Retinal pigment epithelial cell (primary cell): ENCODE data around the gene OLFM3.

Source experiments
- DNase-seq: peaks from one replicate; pipeline ENCODE4 v3.0.0-alpha.2; 2010; ENCODE audit warnings: low read depth
- H3K4me3 ChIP-seq: 2 replicates; pipeline ENCODE4 v1.5.1; 2011; ENCODE audit warnings: mild to moderate bottlenecking, low read length, control low read depth, moderate library complexity
- TF ChIP-seq, protein P1 (sequence below): conservative IDR thresholded peaks from 2 replicates; pipeline ENCODE4 v1.5.1; 2011; ENCODE audit warnings: low read depth, low read length, control low read depth, inconsistent platforms

Gene OLFM3

GRCh38 chr1:101993710-101994109 lies 3.0 kb downstream of the OLFM3 start:
- H3K4me3 ChIP-seq: no peak overlapping the region
- no peak for DNase-seq
- TF ChIP-seq, protein P1, sequence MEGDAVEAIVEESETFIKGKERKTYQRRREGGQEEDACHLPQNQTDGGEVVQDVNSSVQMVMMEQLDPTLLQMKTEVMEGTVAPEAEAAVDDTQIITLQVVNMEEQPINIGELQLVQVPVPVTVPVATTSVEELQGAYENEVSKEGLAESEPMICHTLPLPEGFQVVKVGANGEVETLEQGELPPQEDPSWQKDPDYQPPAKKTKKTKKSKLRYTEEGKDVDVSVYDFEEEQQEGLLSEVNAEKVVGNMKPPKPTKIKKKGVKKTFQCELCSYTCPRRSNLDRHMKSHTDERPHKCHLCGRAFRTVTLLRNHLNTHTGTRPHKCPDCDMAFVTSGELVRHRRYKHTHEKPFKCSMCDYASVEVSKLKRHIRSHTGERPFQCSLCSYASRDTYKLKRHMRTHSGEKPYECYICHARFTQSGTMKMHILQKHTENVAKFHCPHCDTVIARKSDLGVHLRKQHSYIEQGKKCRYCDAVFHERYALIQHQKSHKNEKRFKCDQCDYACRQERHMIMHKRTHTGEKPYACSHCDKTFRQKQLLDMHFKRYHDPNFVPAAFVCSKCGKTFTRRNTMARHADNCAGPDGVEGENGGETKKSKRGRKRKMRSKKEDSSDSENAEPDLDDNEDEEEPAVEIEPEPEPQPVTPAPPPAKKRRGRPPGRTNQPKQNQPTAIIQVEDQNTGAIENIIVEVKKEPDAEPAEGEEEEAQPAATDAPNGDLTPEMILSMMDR: no peak

DNA sequence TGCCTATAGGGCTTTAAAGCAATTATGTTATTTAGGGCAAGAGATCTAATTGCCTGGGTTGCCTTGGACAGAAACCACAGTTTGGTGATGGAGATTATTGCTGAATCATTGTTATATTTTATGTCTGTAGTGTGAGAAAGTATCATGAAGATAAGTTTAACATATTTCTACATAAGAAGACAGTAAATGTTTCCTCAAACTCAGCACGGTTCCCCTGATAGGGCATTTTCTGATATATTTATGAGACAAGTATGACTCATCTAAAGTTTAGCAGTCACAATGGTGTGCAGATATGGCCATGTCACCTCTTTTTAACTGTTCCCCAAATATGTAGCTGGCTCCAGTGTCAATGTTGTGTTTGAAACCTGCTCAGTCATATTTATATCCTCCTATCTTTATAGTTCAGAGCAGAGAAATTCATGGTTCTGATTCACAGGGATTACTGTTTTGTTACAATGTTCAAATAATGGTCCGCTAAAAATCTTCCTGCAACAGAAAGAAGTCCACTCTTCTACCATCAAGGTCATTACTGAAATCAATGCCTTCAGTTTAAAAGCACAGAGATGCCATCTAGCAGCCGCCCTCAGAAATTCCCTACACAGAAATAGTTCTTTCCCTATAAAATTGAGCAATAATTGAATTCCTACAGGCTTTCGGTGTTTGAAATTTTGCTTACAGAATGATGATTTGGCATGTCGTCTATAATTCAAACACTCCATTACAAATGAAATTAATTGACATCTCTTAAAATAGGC lies 3.7 kb downstream of the OLFM3 start:
- H3K4me3 ChIP-seq: no peak overlapping the region
- TF ChIP-seq, protein P1: no peak
- DNase-seq: no peak

- TF ChIP-seq, protein P1: no peak
- DNase-seq: no peak
- H3K4me3 ChIP-seq: no peak overlapping the region
These were observed 15.8 kb downstream of the OLFM3 start for GRCh38 chr1:101980974-101981373.

DNA sequence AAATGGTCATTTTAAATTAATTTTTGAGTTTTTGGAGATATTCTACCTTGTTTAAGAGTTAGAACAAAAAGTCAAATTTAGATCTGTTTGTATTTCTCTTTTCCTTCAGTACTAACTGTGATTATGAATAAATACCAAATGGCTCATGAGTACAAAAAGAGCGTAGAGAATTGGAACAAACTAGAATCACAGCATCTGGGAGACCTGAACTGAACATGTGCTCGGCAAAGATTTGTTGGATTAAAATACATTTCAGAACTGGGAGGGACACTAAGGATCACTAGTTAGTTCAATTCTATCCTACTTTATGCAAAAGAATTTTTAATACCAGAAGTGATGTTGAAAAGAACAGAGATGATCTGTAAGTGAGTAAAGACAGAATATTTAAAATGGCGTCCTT lies 19.5 kb downstream of the OLFM3 start:
- TF ChIP-seq, protein P1: no peak
- no peak for DNase-seq
- no peak overlapping the region for H3K4me3 ChIP-seq

GRCh38 chr1:101976161-101976560 lies 20.6 kb downstream of the OLFM3 start:
- TF ChIP-seq, protein P1: no peak

GRCh38 chr1:101975371-101975770 lies 21.4 kb downstream of the OLFM3 start:
- TF ChIP-seq, protein P1: no peak

More at GRCh38 chr1:101976161-101976560, 20.6 kb downstream of the OLFM3 start:
- no peak overlapping the region for H3K4me3 ChIP-seq
- no peak for DNase-seq

GRCh38 chr1:101974599-101975274 lies 22.0 kb downstream of the OLFM3 start:
- no peak for DNase-seq
- TF ChIP-seq, protein P1: no peak

More at GRCh38 chr1:101975371-101975770, 21.4 kb downstream of the OLFM3 start:
- H3K4me3 ChIP-seq: no peak overlapping the region
- DNase-seq: no peak

More at GRCh38 chr1:101974599-101975274, 22.0 kb downstream of the OLFM3 start:
- no peak overlapping the region for H3K4me3 ChIP-seq
